Neural progenitor cell (in vitro differentiated cells): ENCODE results near the gene OGFOD3.

Source experiments
- CTCF ChIP-seq: fragments of 200-600 bp; sonication (generic); IDR thresholded peaks from 2 replicates; pipeline ENCODE4 v1.5.1; 2017; ENCODE audit warnings: antibody characterized with exemption, mild to moderate bottlenecking
- EZH2phosphoT487 ChIP-seq: fragments of 200-600 bp; sonication (generic); IDR thresholded peaks from 2 replicates; pipeline ENCODE4 v1.6.1; 2017; ENCODE audit warnings: antibody characterized with exemption

- no peak for TF ChIP-seq CTCF
- no peak for TF ChIP-seq EZH2phosphoT487
Observed at GRCh38 chr17:82464567-82464929, 46.2 kb upstream of the OGFOD3 start.
